GM12878 (cell line): ENCODE results near the gene RSAD2. TPM values are rescaled to one million over a fixed set of nuclear protein-coding genes. Genes with fewer than 3 reads are reported as not detected.

Experiments used
- ATAC-seq: fragments of 200-7000 bp; cut with Tn5 transposase; 3 replicates; pipeline ENCODE4 v1.9.1; 2020; ENCODE audit warnings: mild to moderate bottlenecking, moderate library complexity
- BruUV-seq: library from RNA; stranded (reverse); fragments of 400-500 nt; replicated peaks from 2 replicates; lab custom pipeline; 2021; lab: Mats Ljungman, UMichigan
- CTCF ChIA-PET: fragments of 300-600 bp; sonication (Branson Sonifier 250); formaldehyde crosslinking; extraction: SDS; loops from one replicate; lab custom pipeline; 2021; ENCODE audit warnings: inconsistent platforms; lab: Yijun Ruan, JAX
- POLR2A ChIA-PET: fragments of 350-600 bp; formaldehyde crosslinking; extraction: SDS; loops from one replicate; lab custom pipeline; 2021; ENCODE audit warnings: inconsistent platforms; lab: Charles Lee
- RAD21 ChIA-PET: fragments of 300-600 bp; sonication (Branson Sonifier 250); formaldehyde crosslinking; loops from one replicate; lab custom pipeline; 2023; ENCODE audit warnings: antibody characterized with exemption; ENCODE audit not compliant: unreplicated experiment; lab: Charles Lee
- SMC1A ChIA-PET: fragments of 300-600 bp; sonication (Branson Sonifier 250); formaldehyde crosslinking; loops from one replicate; lab custom pipeline; 2023; ENCODE audit not compliant: unreplicated experiment, uncharacterized antibody; lab: Charles Lee
- DNase-seq: peaks from one replicate; pipeline ENCODE4 v3.0.0-alpha.2; 2011; ENCODE audit warnings: low read depth, low spot score
- FAIRE-seq: peaks from 3 replicates; lab custom pipeline; 2011; peaks lifted over from hg19 to GRCh38; lab: Jason Lieb, UNC
- H2AFZ ChIP-seq: 2 replicates; pipeline ENCODE4 v1.6.0; 2011; ENCODE audit warnings: low read depth, low read length, control low read depth; ENCODE audit not compliant: control insufficient read depth
- H3K27ac ChIP-seq: 2 replicates; pipeline ENCODE4 v1.5.1; 2011; ENCODE audit warnings: control low read depth; ENCODE audit not compliant: control insufficient read depth, insufficient read depth
- H3K27me3 ChIP-seq, 2 experiments: replicated peaks in 1 of 2; 2 replicates each; pipeline versions ENCODE4 v1.6.0 to v1.6.1; 2011; ENCODE audit warnings: low read length in 1 of 2; ENCODE audit not compliant: control insufficient read depth in 2 of 2, insufficient read depth in 2 of 2
- H3K36me3 ChIP-seq, 2 experiments: 2 replicates each; pipeline ENCODE4 v1.5.1; 2011; ENCODE audit warnings: low read length in 1 of 2; ENCODE audit not compliant: control insufficient read depth in 2 of 2, insufficient read depth in 2 of 2
- H3K4me1 ChIP-seq: 2 replicates; pipeline ENCODE4 v1.6.1; 2011; ENCODE audit warnings: mild to moderate bottlenecking, low read length, moderate library complexity, mixed read lengths; ENCODE audit not compliant: control insufficient read depth, insufficient read depth
- H3K4me2 ChIP-seq: 2 replicates; pipeline ENCODE4 v1.6.0; 2011; ENCODE audit warnings: control low read depth; ENCODE audit not compliant: control insufficient read depth, insufficient read depth
- H3K4me3 ChIP-seq: fragments of 200-600 bp; sonication (generic); 2 replicates; pipeline ENCODE4 v1.5.1; 2016
- H3K79me2 ChIP-seq: 2 replicates; pipeline ENCODE4 v1.6.0; 2011; ENCODE audit warnings: low read length; ENCODE audit not compliant: control insufficient read depth, insufficient read depth
- H3K9ac ChIP-seq: 2 replicates; pipeline ENCODE4 v1.8.0; 2011; ENCODE audit warnings: low read length, control low read depth, mixed read lengths; ENCODE audit not compliant: control insufficient read depth, insufficient read depth
- H3K9me3 ChIP-seq: replicated peaks from 3 replicates; pipeline ENCODE4 v1.5.1; 2011; ENCODE audit warnings: mild to moderate bottlenecking, low read length; ENCODE audit not compliant: control insufficient read depth, insufficient read depth
- H4K20me1 ChIP-seq: 2 replicates; pipeline ENCODE4 v1.6.0; 2011; ENCODE audit not compliant: control insufficient read depth, insufficient read depth
- CUX1 ChIP-seq: IDR thresholded peaks from 2 replicates; pipeline ENCODE4 v1.6.1; 2012; ENCODE audit warnings: improper control_type of control experiment, low read depth, low read length; ENCODE audit not compliant: insufficient replicate concordance
- ETV6 ChIP-seq, 2 experiments: fragments of 450-650 bp in 1 of 2; IDR thresholded peaks in 1 of 2; conservative IDR thresholded peaks in 1 of 2; 2 replicates each; pipeline ENCODE4 v1.6.1; 2014; ENCODE audit warnings: antibody characterized with exemption in 1 of 2, borderline replicate concordance in 1 of 2, low read depth in 1 of 2, mild to moderate bottlenecking in 1 of 2, moderate library complexity in 1 of 2
- EZH2 ChIP-seq: IDR thresholded peaks from 2 replicates; pipeline ENCODE4 v1.6.1; 2012; ENCODE audit warnings: low read depth, mild to moderate bottlenecking, control low read depth, inconsistent platforms, low read length, borderline replicate concordance; ENCODE audit not compliant: control insufficient read depth
- HDAC2 ChIP-seq: fragments of 200-600 bp; sonication (generic); IDR thresholded peaks from 2 replicates; pipeline ENCODE4 v1.6.1; 2017
- JUND ChIP-seq: IDR thresholded peaks from 2 replicates; pipeline ENCODE4 v1.6.1; 2012; ENCODE audit warnings: low read depth, mild to moderate bottlenecking, low read length, improper control_type of control experiment, moderate library complexity
- MEF2A ChIP-seq: IDR thresholded peaks from 2 replicates; pipeline ENCODE4 v1.6.1; 2011; ENCODE audit warnings: low read depth, mild to moderate bottlenecking, low read length, moderate library complexity; ENCODE audit not compliant: insufficient read depth
- MEF2B ChIP-seq: fragments of 450-650 bp; IDR thresholded peaks from 2 replicates; pipeline ENCODE4 v1.6.1; 2018; ENCODE audit warnings: mild to moderate bottlenecking, moderate library complexity; ENCODE audit not compliant: partially characterized antibody, poor library complexity, severe bottlenecking
- MTA2 ChIP-seq: fragments of 450-650 bp; IDR thresholded peaks from 2 replicates; pipeline ENCODE4 v1.6.1; 2016; ENCODE audit warnings: low read depth, mild to moderate bottlenecking, moderate library complexity
- MTA3 ChIP-seq: IDR thresholded peaks from 2 replicates; pipeline ENCODE4 v1.6.1; 2012; ENCODE audit warnings: low read length, inconsistent platforms, borderline replicate concordance
- POLR2AphosphoS2 ChIP-seq: IDR thresholded peaks from 2 replicates; pipeline ENCODE4 v1.6.1; 2011; ENCODE audit warnings: low read depth, mild to moderate bottlenecking, low read length, improper control_type of control experiment, moderate library complexity
- RFX5 ChIP-seq: IDR thresholded peaks from 2 replicates; pipeline ENCODE4 v1.6.1; 2011; ENCODE audit warnings: low read depth, low read length, improper control_type of control experiment
- SIX5 ChIP-seq: IDR thresholded peaks from 2 replicates; pipeline ENCODE4 v1.6.1; 2011; ENCODE audit warnings: mild to moderate bottlenecking, low read depth, low read length, moderate library complexity; ENCODE audit not compliant: severe bottlenecking
- TAF1 ChIP-seq: IDR thresholded peaks from 2 replicates; pipeline ENCODE4 v1.6.1; 2011; ENCODE audit warnings: mild to moderate bottlenecking, low read depth, low read length, borderline replicate concordance
- ZNF207 ChIP-seq: fragments of 450-650 bp; IDR thresholded peaks from 2 replicates; pipeline ENCODE4 v1.6.1; 2014; ENCODE audit warnings: antibody characterized with exemption, mild to moderate bottlenecking, borderline replicate concordance
- ZNF274 ChIP-seq: IDR thresholded peaks from one replicate; pipeline ENCODE4 v1.8.0; 2011; ENCODE audit not compliant: insufficient read length, insufficient read depth
- ZNF592 ChIP-seq: fragments of 450-650 bp; IDR thresholded peaks from 2 replicates; pipeline ENCODE4 v1.6.1; 2017; ENCODE audit warnings: mild to moderate bottlenecking, moderate library complexity
- WGBS: methylation state at CpG from one replicate; pipeline ENCODE4 v1.1.6; 2016; ENCODE audit warnings: low lambda C conversion rate; ENCODE audit not compliant: insufficient replicate concordance, insufficient coverage; ENCODE audit errors: missing lambda C conversion rate; 5-methylcytosine and 5-hydroxymethylcytosine counted together
- in situ Hi-C: fragments of 300-500 bp; cut with MboI; formaldehyde crosslinking; loops from 9 replicates; pipeline ENCODE4 v1.14.3; 2018; ENCODE audit warnings: mixed read lengths
- intact Hi-C: fragments of 100-400 bp; cut with micrococcal nuclease; formaldehyde crosslinking; loops from one replicate; pipeline ENCODE4 v1.14.2; 2022; ENCODE audit not compliant: unreplicated experiment
- polyA plus RNA-seq, 11 experiments: library from polyadenylated mRNA; depleted of rRNA in 4 of 11; unstranded in 6 of 11; stranded (reverse) in 5 of 11; fragments of >200 nt; fragmentation: Nextera tagmentation in 4 of 11; fragmentation: Illumina TruSeq in 1 of 11; extraction: Ambion mirVana in 4 of 11; extraction: Trizol in 1 of 11; gene quantifications; 1 replicate in 1 of 11; 2 replicates in 10 of 11; pipeline versions ENCODE4 v1.2.1 to v1.2.3, GENCODE V29; 2011 to 2016; ENCODE audit warnings: inconsistent platforms in 2 of 11, missing spikeins in 2 of 11, low read depth in 1 of 11
- total RNA-seq, 4 experiments: library from RNA; depleted of rRNA in 3 of 4; stranded (reverse); fragments of >200 nt in 3 of 4; fragmentation: Illumina TruSeq in 1 of 4; extraction: Trizol in 1 of 4; gene quantifications; 2 replicates each; pipeline versions ENCODE4 v1.2.1 to v1.2.3, GENCODE V29; 2013 to 2021

Gene RSAD2
- total and polyA plus RNA-seq, 10 of the 15 experiments (the other 5 are each of a cell fraction or from before 2014, with no cell fraction given), result 0.24 to 0.90 (median 0.69) TPM

GRCh38 chr2:6885968-6886367, 8.4 kb downstream of the RSAD2 start:
- FAIRE-seq, result no peak
- Histone ChIP-seq H3K79me2 (no peaks in the 10 kb centered on the region; the same call in 1 of the 2 replicates), H3K27me3 (peaks cover 0 to 2% of the 10 kb centered on the region in 2 experiments; a peak in 1 of 4 replicates), H2AFZ (no peak overlapping the region), H3K9ac (no peak overlapping the region), H3K36me3 (no peaks in the 10 kb centered on the region), H3K4me2 (no peak overlapping the region), H3K9me3 (no peaks in the 10 kb centered on the region), H3K4me1 (no peaks in the 10 kb centered on the region), H3K4me3 (no peak overlapping the region), H3K27ac (no peak overlapping the region), H4K20me1 (no peaks in the 10 kb centered on the region)
- in situ Hi-C loops (no loop called here), intact Hi-C loops (no loop called here)
- POLR2A ChIA-PET, result no interaction called here
- SMC1A ChIA-PET, result interaction anchor here (2.0 kb wide), 1 partner anchor 11 kb away, joined by 6 read pairs; no protein-coding TSS in a partner anchor
- BruUV-seq, result no TSS peak
- DNase-seq, result no peak
- RAD21 ChIA-PET, result no interaction called here
- ATAC-seq, result no peak
- WGBS, result 74% methylated on average over 3 of the region's 3 CpGs
- CTCF ChIA-PET, result interaction anchor here (1.3 kb wide), 1 partner anchor 9 kb away, joined by 3 read pairs; no protein-coding TSS in a partner anchor
- TF ChIP-seq ZNF592, result no peak
- TF ChIP-seq EZH2, result no peak
- TF ChIP-seq JUND, result no peak
- no peak for TF ChIP-seq ETV6 (conservative IDR thresholded peaks at IDR 0.05 in 1 of 2, IDR thresholded peaks at IDR 0.05 in 1 of 2; ENCODE audit: borderline replicate concordance in 1 of 2, low read depth in 1 of 2)
- no peak for TF ChIP-seq CUX1
- TF ChIP-seq MEF2A, result no peak
- no peak for TF ChIP-seq RFX5
- no peak for TF ChIP-seq SIX5
- no peak for TF ChIP-seq MTA3
- TF ChIP-seq POLR2AphosphoS2, result no peak
- no peak for TF ChIP-seq MEF2B
- no peak for TF ChIP-seq MTA2
- TF ChIP-seq ZNF274, result no peak
- no peak for TF ChIP-seq HDAC2
- TF ChIP-seq TAF1, result no peak
- TF ChIP-seq ZNF207, result no peak
